ENCODE data around the gene DENND1A. TPM values are rescaled to one million over a fixed set of nuclear protein-coding genes. Genes with fewer than 3 reads are reported as not detected.

The DENND1A gene
- total RNA-seq, 1 experiment from 2014 or later, result 19.7 TPM

GRCh38 chr9:123643518-123643917 lies 286.4 kb downstream of the DENND1A start:
- Histone ChIP-seq H3K9me3 (ENCODE audit: control insufficient read depth, insufficient read depth, low read depth, low read length) (no peaks in the 10 kb centered on the region), H3K27me3 (ENCODE audit: control insufficient read depth, insufficient read depth, low read length) (no peaks in the 10 kb centered on the region), H3K36me3 (ENCODE audit: control insufficient read depth, insufficient read depth, low read length) (no peaks in the 10 kb centered on the region), H3K4me3 (ENCODE audit: low read depth in 2 of 2, low read length in 2 of 2) (no peak overlapping the region), H3K27ac (ENCODE audit: low read length) (no peak overlapping the region), H3K4me1 (ENCODE audit: control insufficient read depth, insufficient read depth, low read length) (no peaks in the 10 kb centered on the region)
- TF ChIP-seq CTCF (IDR thresholded peaks at IDR 0.05) (no peak), REST (IDR thresholded peaks at IDR 0.05; ENCODE audit: insufficient read depth in 1 of 2, low read depth in 2 of 2, low read length in 1 of 2) (no peak), SIN3A (IDR thresholded peaks at IDR 0.05; ENCODE audit: borderline replicate concordance, insufficient read depth, low read depth, low read length) (no peak), POLR2AphosphoS5 (IDR thresholded peaks at IDR 0.05; ENCODE audit: low read depth, low read length) (no peak), TCF7L2 (IDR thresholded peaks at IDR 0.05; ENCODE audit: low read depth, low read length) (no peak)
- no TSS peak for BruUV-seq (replicated peaks)
- intact Hi-C loops (cut with micrococcal nuclease; ENCODE audit: unreplicated experiment), result no loop called here
- ChIA-PET CTCF (interaction anchor here (0.6 kb wide), 1 partner anchor 63 kb away, joined by 7 read pairs; no protein-coding TSS in a partner anchor), POLR2A (no interaction called here)
- ATAC-seq, result no peak
- in situ Hi-C loops (cut with HindIII; ENCODE audit: low pct_unique_long_range_greater_than_20kb, low sequenced_read_pairs), result no loop called here
- no peak for DNase-seq (ENCODE audit: low read depth, low spot score)

DNA sequence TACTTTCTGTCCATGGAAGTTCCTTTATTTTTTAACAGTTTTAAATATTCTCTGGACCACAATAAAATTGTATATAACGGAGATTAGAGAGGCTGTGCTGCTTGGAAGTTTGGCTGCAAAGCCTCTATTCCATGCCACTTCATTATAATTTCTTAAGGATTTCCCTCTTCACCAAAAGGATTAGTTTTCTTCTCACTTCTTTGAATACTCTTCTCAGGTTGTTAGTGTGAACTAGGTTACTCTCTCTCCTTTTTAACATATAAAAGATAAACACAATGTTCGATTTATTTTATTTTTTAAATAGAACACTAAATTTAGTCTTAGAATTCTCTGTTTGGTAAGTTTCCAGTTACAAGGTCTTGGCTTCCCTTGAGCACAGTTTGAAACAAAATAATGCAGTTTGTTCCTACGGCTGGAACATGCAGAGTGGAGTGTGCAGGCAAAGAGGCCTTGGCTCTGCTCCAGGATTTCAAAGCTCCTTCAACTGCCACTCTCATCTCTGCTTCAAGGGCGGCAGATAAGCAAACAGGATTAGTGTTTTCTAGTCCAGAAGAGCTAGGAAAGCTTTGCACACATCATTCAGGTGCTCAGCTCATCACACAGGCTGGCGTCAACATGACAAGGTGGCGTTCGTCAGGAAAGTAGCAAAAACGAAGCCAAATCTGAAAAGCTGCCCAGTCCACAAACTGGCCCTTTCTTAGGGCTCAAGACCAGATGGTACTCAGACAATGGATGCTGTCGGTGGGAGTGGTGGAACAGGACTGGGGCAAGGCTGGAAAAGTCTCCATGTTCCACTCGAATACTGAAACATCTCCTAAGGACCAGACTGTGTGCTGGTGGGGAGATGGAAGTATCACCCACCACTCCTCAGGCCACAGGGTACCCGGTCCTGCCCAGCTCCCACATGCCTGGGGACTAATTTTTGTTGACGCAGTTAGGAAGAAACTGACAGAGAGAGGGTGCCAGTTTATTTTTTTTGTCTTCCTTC lies 287.3 kb downstream of the DENND1A start:
- Histone ChIP-seq H3K36me3 (ENCODE audit: control insufficient read depth, insufficient read depth, low read length) (no peaks in the 10 kb centered on the region), H3K4me1 (ENCODE audit: control insufficient read depth, insufficient read depth, low read length) (no peaks in the 10 kb centered on the region), H3K27me3 (ENCODE audit: control insufficient read depth, insufficient read depth, low read length) (no peaks in the 10 kb centered on the region), H3K27ac (ENCODE audit: low read length) (no peak overlapping the region), H3K9me3 (ENCODE audit: control insufficient read depth, insufficient read depth, low read depth, low read length) (no peaks in the 10 kb centered on the region), H3K4me3 (ENCODE audit: low read depth in 2 of 2, low read length in 2 of 2) (no peak overlapping the region)
- intact Hi-C loops (cut with micrococcal nuclease; ENCODE audit: unreplicated experiment) (no loop called here), in situ Hi-C loops (cut with HindIII; ENCODE audit: low pct_unique_long_range_greater_than_20kb, low sequenced_read_pairs) (no loop called here)
- ATAC-seq, result no peak
- POLR2A ChIA-PET, result no interaction called here
- TF ChIP-seq REST (IDR thresholded peaks at IDR 0.05; ENCODE audit: insufficient read depth in 1 of 2, low read depth in 2 of 2, low read length in 1 of 2), result no peak
- TF ChIP-seq TCF7L2 (IDR thresholded peaks at IDR 0.05; ENCODE audit: low read depth, low read length), result no peak
- no peak for TF ChIP-seq CTCF (IDR thresholded peaks at IDR 0.05)
- no peak for TF ChIP-seq POLR2AphosphoS5 (IDR thresholded peaks at IDR 0.05; ENCODE audit: low read depth, low read length)
- TF ChIP-seq SIN3A (IDR thresholded peaks at IDR 0.05; ENCODE audit: borderline replicate concordance, insufficient read depth, low read depth, low read length), result no peak
- DNase-seq (ENCODE audit: low read depth, low spot score), result no peak
- BruUV-seq (replicated peaks), result no TSS peak
- CTCF ChIA-PET, result no interaction called here
